Mesenteric fat pad (tissue), 1 donor: ENCODE measurements around the gene EPS8. TPM values are rescaled to one million over a fixed set of nuclear protein-coding genes. Genes with fewer than 3 reads are reported as not detected.
"Not testable (repeated sequence)": the region's sequence is repeated elsewhere in the genome, so short reads cannot be mapped to it uniquely, and the experiment has no call there.

Experiments
- DNase-seq: peaks from one replicate; pipeline ENCODE4 v3.0.0-alpha.2; 2020; ENCODE audit warnings: low spot score
- total RNA-seq: library from RNA; stranded (reverse); fragmentation: NEBNext Ultra II Directional; extraction: Animal tissue kit (Norgen Biotek cat#: 25700); gene quantifications from one replicate; pipeline ENCODE4 v1.2.1, GENCODE V29; 2021
- donor health status: DM: yes; HTN: yes; CAD: no.

Gene EPS8
- total RNA-seq, 1 donor from 2014 or later: 299 TPM

- DNase-seq: no peak
These were observed 11.1 kb upstream of the EPS8 start for GRCh38 chr12:15800278-15800677.

DNA sequence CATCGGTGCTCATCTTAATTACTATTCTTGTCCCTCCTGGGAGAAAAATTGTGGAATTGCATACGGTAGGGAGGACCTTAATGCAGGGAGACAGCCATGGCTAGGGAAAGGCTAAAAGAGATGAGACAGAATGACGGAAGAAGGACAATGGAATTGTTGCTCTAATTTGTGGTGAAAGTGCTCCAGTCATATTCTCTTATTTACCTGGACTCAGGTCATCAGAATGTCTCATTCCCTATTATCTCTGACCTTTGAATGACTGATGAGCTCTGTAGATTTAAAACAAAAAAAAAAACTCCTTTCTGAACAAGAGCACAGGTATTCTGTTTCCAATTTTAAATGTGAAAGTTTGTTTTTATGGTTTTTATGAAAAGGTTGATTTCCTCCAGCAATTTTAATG is 8.6 kb upstream of the EPS8 start:
- DNase-seq: no peak

GRCh38 chr12:15796493-15797141 is 7.4 kb upstream of the EPS8 start:
- DNase-seq: no peak

GRCh38 chr12:15794836-15795235 is 5.6 kb upstream of the EPS8 start:
- no peak for DNase-seq

DNA sequence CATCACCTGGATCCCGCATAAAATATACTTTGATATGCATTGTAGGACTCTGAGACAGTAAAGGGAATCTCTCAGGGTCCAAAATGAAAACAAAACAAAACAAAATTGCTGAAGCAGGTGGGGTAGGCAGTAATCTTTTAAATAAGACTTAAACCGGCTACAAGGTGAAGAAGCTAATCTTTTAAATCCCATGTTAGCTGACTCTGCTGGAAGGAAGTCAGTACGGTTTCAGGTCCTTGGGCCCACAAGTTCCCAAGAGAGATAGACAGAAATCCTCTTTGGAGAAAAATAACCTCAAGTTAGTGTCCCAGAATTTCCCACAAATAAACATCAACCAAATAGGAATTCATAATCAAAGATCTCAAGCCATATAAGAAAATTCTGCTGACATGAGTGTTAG is 5.0 kb upstream of the EPS8 start:
- no peak for DNase-seq

GRCh38 chr12:15788233-15789219 is 662 bp downstream of the EPS8 start:
- DNase-seq: peak; percentile 91

DNA sequence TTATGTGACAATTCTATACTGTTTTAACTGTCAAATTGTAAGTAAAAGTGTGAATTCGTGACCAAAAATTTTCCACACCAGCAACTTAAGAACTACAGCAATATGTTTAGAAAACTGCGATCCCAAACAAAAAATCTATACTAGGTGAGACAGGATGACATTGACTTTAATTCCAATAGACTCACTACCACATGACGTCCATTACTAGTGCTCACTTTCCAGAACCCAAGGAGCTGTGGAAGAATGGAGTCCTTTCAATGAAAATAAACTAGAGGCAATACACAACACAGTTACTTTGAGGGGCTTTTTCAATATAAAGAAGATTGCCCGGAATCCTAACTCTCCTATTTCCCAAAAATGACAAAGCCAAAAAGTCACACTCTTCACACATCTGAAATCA is 1.4 kb downstream of the EPS8 start:
- DNase-seq: no peak

DNA sequence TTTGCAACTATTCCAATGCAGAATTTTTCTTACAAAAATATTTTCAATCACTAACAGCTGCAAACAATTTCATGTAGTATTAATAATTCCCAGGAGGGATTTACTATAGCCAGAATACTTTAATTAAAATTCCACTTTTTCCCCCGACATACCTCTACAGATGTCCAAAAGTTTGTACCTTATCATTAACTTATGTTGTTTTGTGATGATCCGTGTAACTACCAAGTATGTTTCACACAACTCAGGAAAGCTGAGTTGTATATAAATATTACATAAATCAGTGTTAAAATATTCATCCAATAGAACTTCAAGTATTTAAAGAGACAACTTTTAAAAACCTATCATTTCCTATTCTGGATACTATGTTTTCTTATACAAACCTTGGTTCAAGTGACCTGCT is 2.4 kb downstream of the EPS8 start:
- DNase-seq: no peak

DNA sequence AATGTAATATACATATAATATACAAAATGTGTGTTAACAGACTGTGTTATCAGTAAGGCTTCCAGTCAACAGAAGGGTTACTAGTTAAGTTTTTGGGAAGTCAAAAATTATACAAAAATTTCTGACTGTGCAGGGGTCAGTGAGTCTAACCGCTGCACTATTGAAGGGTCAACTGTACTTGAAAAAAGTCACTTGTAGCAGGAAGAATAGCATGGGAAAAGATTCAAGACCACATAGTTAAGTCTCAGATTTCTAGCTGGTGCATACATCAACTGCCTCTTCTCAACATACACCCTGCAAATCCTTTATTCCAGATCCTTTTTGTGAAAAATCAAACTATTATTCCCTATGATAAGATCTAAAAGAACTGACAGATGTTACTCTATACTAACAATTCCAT is 5.9 kb downstream of the EPS8 start:
- DNase-seq: no peak

- DNase-seq: no peak
These were observed 6.5 kb downstream of the EPS8 start for GRCh38 chr12:15782667-15783066.

DNA sequence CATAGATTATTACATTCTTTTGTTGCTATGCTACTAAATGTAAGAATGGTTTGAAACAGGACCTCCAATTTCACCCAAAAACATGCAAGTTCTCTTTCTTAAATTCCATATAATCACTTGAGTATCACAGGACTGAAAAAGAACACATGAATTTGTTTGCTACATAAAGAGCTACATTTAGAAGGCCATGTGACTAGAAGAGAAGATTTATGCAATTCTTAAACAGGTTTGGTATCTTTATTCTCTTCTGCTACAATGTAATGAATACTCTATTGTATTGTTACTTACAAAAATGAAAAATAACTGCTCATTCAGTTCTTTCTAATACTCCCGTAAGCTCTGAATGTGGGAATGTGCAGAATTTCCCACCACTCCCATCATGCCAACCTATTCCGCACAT is 9.3 kb downstream of the EPS8 start:
- DNase-seq: no peak

GRCh38 chr12:15778126-15778525 is 11.1 kb downstream of the EPS8 start:
- no peak for DNase-seq

GRCh38 chr12:15777355-15778012 is 11.7 kb downstream of the EPS8 start:
- no peak for DNase-seq

DNA sequence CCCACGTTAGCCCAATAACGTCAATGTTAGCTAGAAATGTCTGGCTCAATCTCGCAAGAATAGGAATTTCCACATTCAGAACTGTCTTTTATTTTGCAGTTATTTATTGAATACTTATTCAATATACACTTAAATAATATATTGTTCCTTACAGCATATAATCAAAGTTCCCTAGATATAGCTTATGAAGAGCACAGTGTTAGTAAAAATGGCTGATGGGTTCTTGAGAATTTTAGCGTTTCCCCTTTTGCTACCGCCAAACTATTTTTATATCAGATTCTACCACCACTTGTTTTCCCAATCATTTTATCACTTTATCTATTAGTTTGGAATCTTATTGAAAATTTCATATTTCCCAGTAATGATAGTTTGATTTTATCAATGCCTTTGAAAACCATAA is 12.7 kb downstream of the EPS8 start:
- no peak for DNase-seq

- no peak for DNase-seq
These were observed 14.4 kb downstream of the EPS8 start for GRCh38 chr12:15774819-15775218.

- no peak for DNase-seq
These were observed 16.7 kb downstream of the EPS8 start for GRCh38 chr12:15772405-15773018.

- DNase-seq: no peak
These were observed 18.6 kb downstream of the EPS8 start for GRCh38 chr12:15770581-15770980.

DNA sequence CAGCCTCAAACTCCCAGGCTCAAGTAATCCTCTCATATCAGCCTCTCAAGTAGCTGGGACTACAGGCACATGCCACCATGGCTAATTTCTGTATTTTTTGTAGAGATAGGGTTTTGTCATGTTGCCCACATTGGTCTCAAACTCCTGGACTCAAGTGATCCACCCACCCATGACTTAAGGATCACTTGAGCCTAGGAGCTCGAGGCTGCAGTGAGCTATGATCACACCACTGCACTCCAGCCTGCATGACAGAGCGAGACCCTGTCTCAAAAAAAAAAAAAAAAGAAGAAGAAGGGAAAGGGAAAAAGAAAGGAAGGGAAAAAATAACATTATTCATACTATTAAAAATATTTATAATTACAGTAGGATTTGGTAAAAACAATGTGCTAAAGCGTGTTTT is 19.2 kb downstream of the EPS8 start:
- no peak for DNase-seq

GRCh38 chr12:15769586-15769985 is 19.6 kb downstream of the EPS8 start:
- no peak for DNase-seq

GRCh38 chr12:15767301-15767700 is 21.9 kb downstream of the EPS8 start:
- no peak for DNase-seq

DNA sequence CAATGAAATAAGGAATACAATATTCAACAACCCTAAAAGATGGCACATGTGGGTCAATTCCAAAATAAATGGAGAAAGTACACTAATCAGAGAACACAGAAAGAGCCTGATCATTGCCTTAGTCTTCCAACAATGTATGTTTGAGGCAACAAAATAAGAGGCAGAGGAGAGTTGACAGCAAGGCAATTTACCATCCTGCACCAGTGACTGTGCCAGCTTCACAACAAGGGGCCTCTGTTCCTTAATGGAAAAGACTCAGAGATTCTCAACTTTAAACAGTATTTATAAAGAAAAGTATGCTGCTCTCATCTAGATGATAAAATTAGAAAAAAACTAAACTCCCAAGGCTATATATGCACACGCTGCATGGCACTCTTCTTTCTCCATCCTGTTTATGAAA is 25.9 kb downstream of the EPS8 start:
- DNase-seq: no peak

DNA sequence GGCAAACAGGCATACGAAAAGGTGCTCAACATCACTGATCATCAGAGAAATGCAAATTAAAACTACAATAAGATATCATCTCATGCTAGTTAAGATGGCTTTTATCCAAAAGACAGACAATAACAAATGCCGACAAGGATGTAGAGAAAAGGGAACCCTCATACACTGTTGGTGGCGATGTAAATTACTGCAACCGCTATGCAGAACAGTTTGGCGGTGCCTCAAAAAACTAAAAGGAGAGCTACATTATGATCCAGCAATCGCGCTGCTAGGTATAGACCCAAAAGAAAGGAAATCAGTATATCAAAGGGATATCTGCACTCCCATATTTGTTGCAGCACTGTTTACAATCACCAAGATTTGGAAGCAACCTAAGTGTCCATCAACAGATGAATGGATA is 27.0 kb downstream of the EPS8 start:
- not testable (repeated sequence) for DNase-seq
